Stimulated activated CD4-positive, alpha-beta T cell treated with anti-CD3 and anti-CD28 coated beads, Interleukin-2, amount 100 ng/mL, for 48 hours (primary cell): ENCODE results near the gene MAP1S.
"Not testable (repeated sequence)": the region's sequence is repeated elsewhere in the genome, so short reads cannot be mapped to it uniquely, and the experiment has no call there.

Experiments
- DNase-seq, 2 donors: peaks; one replicate each; pipeline ENCODE4 v3.0.0-alpha.2; 2020

The MAP1S gene

DNA sequence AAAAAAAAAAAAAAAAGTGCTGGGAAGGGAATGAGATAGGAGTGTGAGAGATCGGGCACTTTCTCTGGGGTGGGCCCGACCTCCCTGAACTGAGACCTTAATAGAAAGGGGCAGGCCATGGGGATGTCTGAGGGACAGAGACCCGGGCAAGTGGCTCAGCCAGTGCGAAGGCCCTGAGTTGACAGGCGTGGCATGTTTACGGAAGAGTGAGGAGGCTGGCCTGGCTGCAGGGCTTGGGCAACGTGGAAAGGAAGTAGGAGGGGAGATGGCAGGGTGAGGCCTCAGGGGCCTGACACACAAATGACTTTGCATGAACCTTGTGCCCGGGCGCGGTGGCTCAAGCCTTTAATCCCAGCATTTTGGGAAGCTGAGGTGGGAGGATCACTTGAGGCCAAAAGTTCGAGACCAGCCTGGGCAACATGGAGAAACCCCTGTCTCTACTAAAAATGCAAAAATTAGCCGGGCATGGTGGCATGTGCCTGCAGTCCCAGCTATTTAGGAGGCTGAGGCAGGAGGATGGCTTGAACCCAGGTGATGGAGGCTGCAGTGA, 45.9 kb downstream of the MAP1S start:
- DNase-seq = no peak

DNA sequence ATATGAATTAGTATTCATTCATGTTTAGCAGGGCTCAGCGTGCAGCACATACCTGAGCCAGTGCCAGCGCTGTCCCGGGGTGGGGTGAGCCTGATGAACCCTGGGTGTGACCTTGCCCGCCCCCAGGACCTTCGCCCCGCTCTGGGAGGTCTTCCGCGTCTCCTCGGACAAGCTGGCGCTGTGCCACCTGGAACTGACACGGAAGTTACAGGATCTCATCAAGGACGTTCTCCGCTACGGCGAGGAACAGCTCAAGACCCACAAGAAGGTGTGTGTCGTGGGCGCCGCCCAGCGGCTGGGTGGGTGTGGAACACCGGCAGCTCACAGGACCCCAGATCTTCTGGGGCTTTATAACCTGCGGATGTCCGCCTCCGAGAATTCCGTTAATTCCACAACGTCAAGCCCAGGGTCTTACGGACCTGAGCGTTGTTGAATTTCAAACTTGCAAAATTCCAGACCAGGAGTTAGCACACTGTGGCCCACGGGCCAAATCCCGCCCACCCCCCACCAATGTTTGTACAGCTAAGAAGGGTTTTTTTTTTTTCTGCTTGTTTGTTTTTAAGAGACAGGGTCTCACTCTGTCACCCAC, 47.4 kb downstream of the MAP1S start:
- DNase-seq = no peak

GRCh38 chr19:17767559-17767958, 48.3 kb downstream of the MAP1S start:
- DNase-seq = no peak

GRCh38 chr19:17770613-17771012, 51.3 kb downstream of the MAP1S start:
- no peak for DNase-seq

DNA sequence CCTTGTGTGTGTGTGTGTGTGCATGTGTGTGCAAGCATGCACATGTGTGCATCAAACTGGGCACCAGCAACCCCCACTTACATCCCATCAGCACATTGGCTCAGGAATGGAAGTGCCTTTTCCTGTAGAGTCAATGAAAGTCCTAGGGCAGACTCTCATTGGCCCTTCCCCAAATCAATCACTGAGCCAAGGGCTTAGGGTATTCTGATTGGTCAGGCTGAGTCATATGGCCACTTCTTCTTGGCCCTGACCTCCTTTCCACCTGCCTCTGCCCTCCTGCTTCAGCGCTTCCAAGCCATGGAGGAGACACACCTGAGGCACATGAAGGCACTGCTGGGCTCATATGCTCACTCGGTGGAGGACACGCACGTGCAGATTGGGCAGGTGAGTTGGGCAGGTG, 52.9 kb downstream of the MAP1S start:
- DNase-seq = no peak

GRCh38 chr19:17775245-17775927, 56.1 kb downstream of the MAP1S start:
- peak; percentile 38 to 43 for DNase-seq

- no peak for DNase-seq
Observed at GRCh38 chr19:17775991-17776803, 56.9 kb downstream of the MAP1S start.

DNA sequence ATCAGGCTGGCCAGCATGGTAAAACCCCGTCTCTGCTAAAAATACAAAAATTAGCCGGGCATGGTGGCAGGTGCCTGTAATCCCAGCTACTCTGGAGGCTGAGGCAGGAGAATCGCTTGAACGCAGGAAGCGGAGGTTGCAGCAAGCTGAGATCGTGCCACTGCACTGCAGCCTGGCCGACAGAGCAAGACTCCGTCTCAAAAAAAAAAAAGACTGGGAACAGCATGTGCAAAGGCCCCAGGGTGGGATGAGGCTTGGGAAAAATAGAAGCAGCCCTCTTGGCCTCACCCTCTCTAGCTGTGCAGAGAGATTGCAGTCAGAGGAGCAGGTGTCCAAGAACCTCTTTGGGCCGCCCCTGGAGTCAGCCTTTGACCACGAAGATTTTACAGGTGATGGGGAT, 58.6 kb downstream of the MAP1S start:
- DNase-seq = not testable (repeated sequence)

- DNase-seq = peak; percentile 55 to 61
Observed at GRCh38 chr19:17778251-17778967, 59.1 kb downstream of the MAP1S start.

DNA sequence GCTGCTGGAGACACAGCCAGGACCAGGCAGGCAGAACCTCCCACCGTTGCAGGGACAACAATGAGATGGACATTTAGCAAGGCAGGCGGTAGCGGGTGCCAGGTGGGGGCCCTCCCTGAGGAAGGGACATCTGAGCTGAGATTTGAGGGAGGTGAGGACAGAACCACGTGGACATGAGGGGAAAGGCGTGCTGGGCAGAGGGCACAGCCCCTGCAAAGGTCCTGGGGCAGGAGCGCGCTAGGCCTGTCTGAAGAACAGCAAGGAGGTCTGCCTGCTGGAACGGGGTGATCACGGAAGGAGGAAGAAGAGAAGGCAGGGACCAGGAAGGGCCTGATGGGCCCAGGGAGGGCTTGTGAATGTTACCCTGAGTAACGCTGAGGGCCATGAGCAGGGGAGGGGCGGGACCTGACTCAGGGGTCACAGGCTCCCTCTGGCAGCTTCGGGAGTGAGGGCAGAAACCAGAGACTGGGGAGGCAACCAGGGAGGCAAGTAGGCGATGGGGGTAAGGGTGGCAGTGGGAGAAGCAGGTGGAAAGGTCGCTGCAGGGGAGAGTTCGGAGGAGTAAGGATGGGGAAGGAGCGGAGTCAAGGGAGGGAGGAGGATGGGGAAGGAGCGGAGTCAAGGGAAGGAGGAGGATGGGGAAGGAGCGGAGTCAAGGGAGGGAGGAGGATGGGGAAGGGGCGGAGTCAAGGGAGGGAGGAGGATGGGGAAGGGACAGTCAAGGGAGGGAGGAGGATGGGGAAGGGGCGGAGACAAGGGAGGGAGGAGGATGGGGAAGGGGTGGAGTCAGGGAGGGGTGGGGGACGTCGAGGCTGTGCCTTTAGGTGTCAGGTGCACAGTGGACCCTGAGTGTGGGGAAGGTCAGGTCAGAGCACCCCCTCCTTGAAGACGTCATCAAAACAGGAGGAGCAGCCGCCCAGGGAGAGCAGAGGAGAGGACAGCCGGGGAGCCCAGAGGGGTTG, 60.0 kb downstream of the MAP1S start:
- no peak for DNase-seq

DNA sequence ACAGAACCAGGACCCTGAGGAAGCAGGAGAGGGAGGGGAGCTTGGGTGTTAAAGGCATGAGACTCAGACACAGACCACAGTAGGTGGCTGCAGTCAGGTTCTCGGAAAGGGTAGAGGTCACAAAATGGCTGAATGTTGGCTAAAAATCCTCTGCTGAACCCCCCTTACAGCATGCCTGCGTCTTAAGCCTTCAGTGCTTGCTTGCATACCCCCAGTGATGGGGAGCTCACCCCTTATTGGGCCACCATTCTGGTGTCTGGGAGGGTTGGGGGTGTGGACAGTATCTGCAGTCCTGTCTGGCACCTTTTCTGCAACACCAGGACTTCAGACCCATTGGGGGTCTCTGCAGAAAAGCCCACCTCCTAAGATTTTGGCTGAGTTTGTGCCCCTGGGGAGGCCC, 61.5 kb downstream of the MAP1S start:
- no peak for DNase-seq

- not testable (repeated sequence) for DNase-seq
Observed at GRCh38 chr19:17783721-17784120, 64.4 kb downstream of the MAP1S start.
